K562 (cell line): ENCODE measurements around the gene NHSL2. TPM values are rescaled to one million over a fixed set of nuclear protein-coding genes. Genes with fewer than 3 reads are reported as not detected.

Experiments used
- ATAC-seq: fragments of 200-7000 bp; cut with Tn5 transposase; 3 replicates; pipeline ENCODE4 v1.9.1; 2020; ENCODE audit warnings: moderate library complexity
- BruUV-seq: library from RNA; stranded (reverse); fragments of 400-500 nt; replicated peaks from 2 replicates; lab custom pipeline; 2021; lab: Mats Ljungman, UMichigan
- CTCF ChIA-PET: fragments of 300-600 bp; formaldehyde crosslinking; extraction: SDS; loops from one replicate; lab custom pipeline; 2021; ENCODE audit warnings: low intra/inter-chr PET ratio; lab: Yijun Ruan, JAX
- POLR2A ChIA-PET: fragments of 300-600, 350-650 bp; sonication (Branson Sonifier 250); formaldehyde crosslinking; extraction: SDS; loops from one replicate; lab custom pipeline; 2021; ENCODE audit warnings: antibody characterized with exemption, inconsistent platforms; lab: Yijun Ruan, JAX
- DNase-seq, 4 experiments: peaks; one replicate each; pipeline versions ENCODE4 v3.0.0 to v3.0.0-alpha.2; 2011 to 2018; ENCODE audit warnings: low spot score in 3 of 4, mixed read lengths in 3 of 4; ENCODE audit errors: extremely low read depth in 1 of 4
- FAIRE-seq: peaks from 2 replicates; lab custom pipeline; 2011; peaks lifted over from hg19 to GRCh38; lab: Jason Lieb, UNC
- H2AFZ ChIP-seq: 2 replicates; pipeline ENCODE4 v1.6.0; 2011; ENCODE audit warnings: low read depth, low read length, control low read depth, inconsistent platforms
- H3K27ac ChIP-seq: fragments of 200-600 bp; 3 replicates; pipeline ENCODE4 v1.8.0; 2011; ENCODE audit warnings: low read depth, mild to moderate bottlenecking, control low read depth, inconsistent platforms, low read length, moderate library complexity, mixed read lengths; ENCODE audit errors: extremely low read depth
- H3K27me3 ChIP-seq, 2 experiments: fragments of 300-600 bp in 1 of 2; 2 replicates in 1 of 2; 3 replicates in 1 of 2; pipeline versions ENCODE4 v1.6.0 to v1.8.0; 2011; ENCODE audit warnings: inconsistent platforms in 2 of 2, low read length in 2 of 2, mild to moderate bottlenecking in 1 of 2, mixed read lengths in 1 of 2, moderate library complexity in 1 of 2; ENCODE audit not compliant: control insufficient read depth in 2 of 2, insufficient read depth in 2 of 2
- H3K36me3 ChIP-seq: fragments of 300-600 bp; 3 replicates; pipeline ENCODE4 v1.8.0; 2011; ENCODE audit warnings: mild to moderate bottlenecking, low read length, inconsistent platforms; ENCODE audit not compliant: control insufficient read depth, insufficient read depth
- H3K4me1 ChIP-seq, 2 experiments: fragments of 200-600 bp in 1 of 2; replicated peaks in 1 of 2; 2 replicates in 1 of 2; 3 replicates in 1 of 2; pipeline versions ENCODE4 v1.5.1 to v1.8.0; 2011; ENCODE audit warnings: inconsistent platforms in 2 of 2, low read length in 2 of 2, mild to moderate bottlenecking in 1 of 2, mixed read lengths in 1 of 2, moderate library complexity in 1 of 2; ENCODE audit not compliant: control insufficient read depth in 2 of 2, insufficient read depth in 2 of 2
- H3K4me2 ChIP-seq: 2 replicates; pipeline ENCODE4 v1.6.1; 2011; ENCODE audit warnings: low read length, control low read depth, inconsistent platforms, mixed read lengths; ENCODE audit not compliant: insufficient read depth
- H3K4me3 ChIP-seq: fragments of 200-600 bp; sonication (generic), shearing (Covaris generic); 2 replicates; pipeline ENCODE4 v1.5.1; 2016; ENCODE audit warnings: control low read depth, inconsistent platforms
- H3K79me2 ChIP-seq: fragments of 200-600 bp; 3 replicates; pipeline ENCODE4 v1.8.0; 2011; ENCODE audit warnings: low read length, inconsistent platforms; ENCODE audit not compliant: control insufficient read depth, insufficient read depth
- H3K9ac ChIP-seq, 2 experiments: 2 replicates each; pipeline versions ENCODE4 v1.6.0 to v1.6.1; 2011; ENCODE audit warnings: low read depth in 2 of 2, low read length in 2 of 2, control low read depth in 1 of 2, inconsistent platforms in 1 of 2, mild to moderate bottlenecking in 1 of 2, mixed read lengths in 1 of 2; ENCODE audit not compliant: insufficient read depth in 1 of 2
- H3K9me1 ChIP-seq: one replicate; pipeline ENCODE4 v1.6.0; 2011; ENCODE audit warnings: inconsistent platforms, mild to moderate bottlenecking, low read length, moderate library complexity; ENCODE audit not compliant: control insufficient read depth, insufficient read depth
- H3K9me3 ChIP-seq: replicated peaks from 2 replicates; pipeline ENCODE4 v1.5.1; 2011; ENCODE audit warnings: low read depth, low read length, inconsistent platforms; ENCODE audit not compliant: control insufficient read depth, insufficient read depth
- H4K20me1 ChIP-seq: replicated peaks from 2 replicates; pipeline ENCODE4 v1.6.1; 2011; ENCODE audit warnings: low read length, inconsistent platforms, mixed read lengths; ENCODE audit not compliant: control insufficient read depth, insufficient read depth
- FOXA1 ChIP-seq: fragments of 450-650 bp; IDR thresholded peaks from 2 replicates; pipeline ENCODE4 v1.6.1; 2016; ENCODE audit warnings: mild to moderate bottlenecking, borderline replicate concordance
- HNRNPH1 ChIP-seq: fragments of 200-400 bp; formaldehyde crosslinking; optimal IDR thresholded peaks from 2 replicates; pipeline ENCODE3; 2017; ENCODE audit warnings: low read depth, mild to moderate bottlenecking, low read length, moderate library complexity
- HNRNPLL ChIP-seq: fragments of 200-400 bp; formaldehyde crosslinking; IDR thresholded peaks from 2 replicates; pipeline ENCODE4 v1.6.1; 2017; ENCODE audit warnings: low read length, low read depth, mild to moderate bottlenecking; ENCODE audit not compliant: poor library complexity, severe bottlenecking
- KAT7 ChIP-seq: sonication (generic); formaldehyde crosslinking; IDR thresholded peaks from 2 replicates; pipeline ENCODE4 v1.8.0; 2022; ENCODE audit warnings: missing genetic modification reagents, mild to moderate bottlenecking, borderline replicate concordance
- MYNN ChIP-seq, 2 experiments: sonication (generic); formaldehyde crosslinking in 1 of 2; IDR thresholded peaks; 2 replicates each; pipeline versions ENCODE4 v1.5.0 to v1.6.1; 2016 to 2020; ENCODE audit warnings: antibody characterized with exemption in 1 of 2, missing genetic modification reagents in 1 of 2
- SP2 ChIP-seq: IDR thresholded peaks from 2 replicates; pipeline ENCODE4 v1.6.1; 2011; ENCODE audit warnings: mild to moderate bottlenecking, low read depth, low read length, moderate library complexity; ENCODE audit not compliant: poor library complexity, severe bottlenecking; ENCODE audit errors: extremely low read depth
- TCFL5 ChIP-seq: fragments of 250-450 bp; sonication (Bioruptor Pico); conservative IDR thresholded peaks from 2 replicates; pipeline ENCODE4 v1.6.1; 2021; ENCODE audit warnings: mild to moderate bottlenecking, moderate library complexity, matching md5 sums
- XRCC5 ChIP-seq: fragments of 200-400 bp; formaldehyde crosslinking; IDR thresholded peaks from 2 replicates; pipeline ENCODE4 v1.6.1; 2017; ENCODE audit warnings: low read depth, mild to moderate bottlenecking, low read length
- YBX1 ChIP-seq: fragments of 450-650 bp; IDR thresholded peaks from 2 replicates; pipeline ENCODE4 v1.7.1; 2016; ENCODE audit warnings: mild to moderate bottlenecking
- ZSCAN29 ChIP-seq: fragments of 450-650 bp; IDR thresholded peaks from 2 replicates; pipeline ENCODE4 v1.6.1; 2017
- WGBS: fragments of 100-300 bp; shearing (Covaris generic); methylation state at CpG from one replicate; pipeline ENCODE4 v1.1.6; 2016; ENCODE audit warnings: low coverage, mixed read lengths; ENCODE audit not compliant: insufficient coverage; ENCODE audit errors: missing lambda C conversion rate; 5-methylcytosine and 5-hydroxymethylcytosine counted together
- in situ Hi-C: fragments of 300-500 bp; cut with MboI; formaldehyde crosslinking; loops from 4 replicates; pipeline ENCODE4 v1.15.0; 2018; ENCODE audit warnings: inconsistent platforms, mixed read lengths
- intact Hi-C: fragments of 100-400 bp; cut with micrococcal nuclease; formaldehyde crosslinking; loops from 2 replicates; pipeline ENCODE4 v1.14.2; 2022
- polyA plus RNA-seq, 8 experiments: library from polyadenylated mRNA; depleted of rRNA in 4 of 8; stranded (reverse) in 5 of 8; unstranded in 3 of 8; fragments of >200 nt; fragmentation: Nextera tagmentation in 2 of 8; fragmentation: Illumina TruSeq in 1 of 8; extraction: Ambion mirVana in 2 of 8; extraction: Trizol in 1 of 8; gene quantifications; 2 replicates each; pipeline versions ENCODE4 v1.2.1 to v1.2.3, GENCODE V29; 2011 to 2014; ENCODE audit warnings: inconsistent platforms in 1 of 8, missing spikeins in 1 of 8
- total RNA-seq, 7 experiments: library from RNA; depleted of rRNA in 6 of 7; stranded (reverse); fragments of >200 nt in 6 of 7; fragmentation: Illumina TruSeq in 2 of 7; extraction: Trizol in 2 of 7; gene quantifications; 2 replicates each; pipeline versions ENCODE4 v1.2.1 to v1.2.3, GENCODE V29; 2011 to 2021; ENCODE audit warnings: low replicate concordance in 1 of 7
- TF ChIP-seq, protein P1 (sequence below): sonication (generic); formaldehyde crosslinking; IDR thresholded peaks from 2 replicates; pipeline ENCODE4 v1.8.1; 2022; ENCODE audit warnings: missing genetic modification reagents
- TF ChIP-seq, protein P2 (sequence below), 3 experiments: IDR thresholded peaks in 2 of 3; conservative IDR thresholded peaks in 1 of 3; 2 replicates each; pipeline ENCODE4 v1.5.1; 2011 to 2012; ENCODE audit warnings: low read length in 3 of 3, mild to moderate bottlenecking in 3 of 3, control low read depth in 2 of 3, improper control_type of control experiment in 1 of 3, inconsistent platforms in 1 of 3, low read depth in 1 of 3, mixed read lengths in 1 of 3, moderate library complexity in 1 of 3; ENCODE audit not compliant: insufficient read depth in 2 of 3
- TF ChIP-seq, protein P3 (sequence below), 2 experiments: fragments of 250-450 bp in 1 of 2; fragments of 450-650 bp in 1 of 2; sonication (Bioruptor Pico) in 1 of 2; IDR thresholded peaks; 2 replicates each; pipeline versions ENCODE4 v1.6.1 to v1.8.0; 2016 to 2021; ENCODE audit warnings: mild to moderate bottlenecking in 2 of 2, moderate library complexity in 2 of 2, missing compliant biosample characterization in 1 of 2, missing genetic modification characterization in 1 of 2
- TF ChIP-seq, protein P4 (sequence below): fragments of 150-350 bp; IDR thresholded peaks from 2 replicates; pipeline ENCODE4 v1.6.1; 2014; ENCODE audit warnings: low read depth, mild to moderate bottlenecking, low read length, borderline replicate concordance

The NHSL2 gene
- total and polyA plus RNA-seq, 9 of the 15 experiments (the other 6 are each of a cell fraction or from before 2014, with no cell fraction given): 0.02 TPM; not detected in 8

DNA sequence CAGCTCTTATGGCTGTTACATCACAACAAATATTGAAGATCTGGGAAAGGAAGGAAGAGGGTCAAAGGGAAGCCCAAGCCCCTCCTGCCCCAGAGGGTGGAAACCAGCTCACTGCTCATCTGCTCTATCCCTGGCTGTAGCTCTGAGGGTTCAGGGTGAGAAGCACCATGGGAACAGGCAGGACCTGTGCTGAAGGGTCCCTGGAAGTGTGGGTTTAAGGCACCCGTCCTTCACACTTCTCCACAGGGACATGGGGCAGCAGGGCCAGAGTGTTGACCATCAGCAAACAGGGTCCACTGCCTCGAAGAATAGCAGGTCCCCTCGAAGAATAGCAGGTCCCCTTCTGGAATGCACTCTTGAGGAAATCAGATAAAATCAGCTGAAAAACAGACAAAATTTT is 216.7 kb downstream of the NHSL2 start:
- intact Hi-C loops: loop anchor here (2.0 kb wide), 1 partner anchor 109 kb away; no protein-coding TSS in a partner anchor
- Histone ChIP-seq H3K9ac (no peak overlapping the region), H3K36me3 (no peaks in the 10 kb centered on the region), H2AFZ (no peak overlapping the region), H3K9me3 (no peaks in the 10 kb centered on the region), H3K27ac (no peak overlapping the region), H3K4me2 (no peak overlapping the region), H4K20me1 (peaks cover 3% of the 10 kb centered on the region; the same call in 1 of the 2 replicates), H3K27me3 (peaks cover 0 to 34% of the 10 kb centered on the region in 2 experiments; a peak in 3 of 5 replicates), H3K4me1 (peaks cover 0 to 10% of the 10 kb centered on the region in 2 experiments; a peak in 2 of 5 replicates), H3K4me3 (no peak overlapping the region), H3K9me1 (no peaks in the 10 kb centered on the region), H3K79me2 (no peaks in the 10 kb centered on the region)
- WGBS: 6% methylated on average over 3 of the region's 3 CpGs
- in situ Hi-C loops: no loop called here
- ATAC-seq: no peak
- no peak for FAIRE-seq
- no peak for TF ChIP-seq HNRNPLL
- TF ChIP-seq, protein P1, sequence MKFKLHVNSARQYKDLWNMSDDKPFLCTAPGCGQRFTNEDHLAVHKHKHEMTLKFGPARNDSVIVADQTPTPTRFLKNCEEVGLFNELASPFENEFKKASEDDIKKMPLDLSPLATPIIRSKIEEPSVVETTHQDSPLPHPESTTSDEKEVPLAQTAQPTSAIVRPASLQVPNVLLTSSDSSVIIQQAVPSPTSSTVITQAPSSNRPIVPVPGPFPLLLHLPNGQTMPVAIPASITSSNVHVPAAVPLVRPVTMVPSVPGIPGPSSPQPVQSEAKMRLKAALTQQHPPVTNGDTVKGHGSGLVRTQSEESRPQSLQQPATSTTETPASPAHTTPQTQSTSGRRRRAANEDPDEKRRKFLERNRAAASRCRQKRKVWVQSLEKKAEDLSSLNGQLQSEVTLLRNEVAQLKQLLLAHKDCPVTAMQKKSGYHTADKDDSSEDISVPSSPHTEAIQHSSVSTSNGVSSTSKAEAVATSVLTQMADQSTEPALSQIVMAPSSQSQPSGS (CRISPR knock-in tag): no peak
- no peak for TF ChIP-seq FOXA1
- no peak for TF ChIP-seq XRCC5
- TF ChIP-seq, protein P2, sequence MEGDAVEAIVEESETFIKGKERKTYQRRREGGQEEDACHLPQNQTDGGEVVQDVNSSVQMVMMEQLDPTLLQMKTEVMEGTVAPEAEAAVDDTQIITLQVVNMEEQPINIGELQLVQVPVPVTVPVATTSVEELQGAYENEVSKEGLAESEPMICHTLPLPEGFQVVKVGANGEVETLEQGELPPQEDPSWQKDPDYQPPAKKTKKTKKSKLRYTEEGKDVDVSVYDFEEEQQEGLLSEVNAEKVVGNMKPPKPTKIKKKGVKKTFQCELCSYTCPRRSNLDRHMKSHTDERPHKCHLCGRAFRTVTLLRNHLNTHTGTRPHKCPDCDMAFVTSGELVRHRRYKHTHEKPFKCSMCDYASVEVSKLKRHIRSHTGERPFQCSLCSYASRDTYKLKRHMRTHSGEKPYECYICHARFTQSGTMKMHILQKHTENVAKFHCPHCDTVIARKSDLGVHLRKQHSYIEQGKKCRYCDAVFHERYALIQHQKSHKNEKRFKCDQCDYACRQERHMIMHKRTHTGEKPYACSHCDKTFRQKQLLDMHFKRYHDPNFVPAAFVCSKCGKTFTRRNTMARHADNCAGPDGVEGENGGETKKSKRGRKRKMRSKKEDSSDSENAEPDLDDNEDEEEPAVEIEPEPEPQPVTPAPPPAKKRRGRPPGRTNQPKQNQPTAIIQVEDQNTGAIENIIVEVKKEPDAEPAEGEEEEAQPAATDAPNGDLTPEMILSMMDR (IDR thresholded peaks at IDR 0.05 in 2 of 3, conservative IDR thresholded peaks at IDR 0.05 in 1 of 3; ENCODE audit: insufficient read depth in 2 of 3, low read depth in 1 of 3, low read length in 3 of 3): no peak
- TF ChIP-seq MYNN (IDR thresholded peaks at IDR 0.05): no peak
- TF ChIP-seq MYNN (CRISPR knock-in tag; IDR thresholded peaks at IDR 0.05): no peak
- no peak for TF ChIP-seq ZSCAN29
- TF ChIP-seq TCFL5 (CRISPR knock-in tag): no peak
- TF ChIP-seq, protein P3, sequence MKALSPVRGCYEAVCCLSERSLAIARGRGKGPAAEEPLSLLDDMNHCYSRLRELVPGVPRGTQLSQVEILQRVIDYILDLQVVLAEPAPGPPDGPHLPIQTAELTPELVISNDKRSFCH (CRISPR knock-in tag; IDR thresholded peaks at IDR 0.05): no peak
- TF ChIP-seq, protein P3 (tag; IDR thresholded peaks at IDR 0.05): no peak
- TF ChIP-seq YBX1: no peak
- TF ChIP-seq, protein P4, sequence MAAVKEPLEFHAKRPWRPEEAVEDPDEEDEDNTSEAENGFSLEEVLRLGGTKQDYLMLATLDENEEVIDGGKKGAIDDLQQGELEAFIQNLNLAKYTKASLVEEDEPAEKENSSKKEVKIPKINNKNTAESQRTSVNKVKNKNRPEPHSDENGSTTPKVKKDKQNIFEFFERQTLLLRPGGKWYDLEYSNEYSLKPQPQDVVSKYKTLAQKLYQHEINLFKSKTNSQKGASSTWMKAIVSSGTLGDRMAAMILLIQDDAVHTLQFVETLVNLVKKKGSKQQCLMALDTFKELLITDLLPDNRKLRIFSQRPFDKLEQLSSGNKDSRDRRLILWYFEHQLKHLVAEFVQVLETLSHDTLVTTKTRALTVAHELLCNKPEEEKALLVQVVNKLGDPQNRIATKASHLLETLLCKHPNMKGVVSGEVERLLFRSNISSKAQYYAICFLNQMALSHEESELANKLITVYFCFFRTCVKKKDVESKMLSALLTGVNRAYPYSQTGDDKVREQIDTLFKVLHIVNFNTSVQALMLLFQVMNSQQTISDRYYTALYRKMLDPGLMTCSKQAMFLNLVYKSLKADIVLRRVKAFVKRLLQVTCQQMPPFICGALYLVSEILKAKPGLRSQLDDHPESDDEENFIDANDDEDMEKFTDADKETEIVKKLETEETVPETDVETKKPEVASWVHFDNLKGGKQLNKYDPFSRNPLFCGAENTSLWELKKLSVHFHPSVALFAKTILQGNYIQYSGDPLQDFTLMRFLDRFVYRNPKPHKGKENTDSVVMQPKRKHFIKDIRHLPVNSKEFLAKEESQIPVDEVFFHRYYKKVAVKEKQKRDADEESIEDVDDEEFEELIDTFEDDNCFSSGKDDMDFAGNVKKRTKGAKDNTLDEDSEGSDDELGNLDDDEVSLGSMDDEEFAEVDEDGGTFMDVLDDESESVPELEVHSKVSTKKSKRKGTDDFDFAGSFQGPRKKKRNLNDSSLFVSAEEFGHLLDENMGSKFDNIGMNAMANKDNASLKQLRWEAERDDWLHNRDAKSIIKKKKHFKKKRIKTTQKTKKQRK: no peak
- TF ChIP-seq SP2: no peak
- no peak for TF ChIP-seq HNRNPH1
- no peak for TF ChIP-seq KAT7
- DNase-seq: no peak
- CTCF ChIA-PET: interaction anchor here (1.8 kb wide), 1 partner anchor 109 kb away, joined by 8 read pairs; no protein-coding TSS in a partner anchor
- POLR2A ChIA-PET: no interaction called here
- no TSS peak for BruUV-seq
